SK-N-MC (cell line): ENCODE results near the gene AQP12A.

Experiments
- DNase-seq: peaks from one replicate; pipeline ENCODE4 v3.0.0-alpha.2; 2011; ENCODE audit warnings: low read depth, low spot score
- H3K27ac ChIP-seq: fragments of 200-600 bp; sonication (generic); 2 replicates; pipeline ENCODE4 v1.5.1; 2016; ENCODE audit warnings: mixed run types
- H3K36me3 ChIP-seq: fragments of 200-600 bp; sonication (generic); 2 replicates; pipeline ENCODE4 v1.6.1; 2017; ENCODE audit warnings: antibody characterized with exemption, low read length, mixed read lengths; ENCODE audit not compliant: insufficient read depth
- H3K4me3 ChIP-seq: fragments of 200-600 bp; sonication (generic); 2 replicates; pipeline ENCODE4 v1.5.1; 2016
- H3K9ac ChIP-seq: fragments of 200-600 bp; sonication (generic); 2 replicates; pipeline ENCODE4 v1.8.0; 2017; ENCODE audit warnings: mixed run types, mixed read lengths; ENCODE audit not compliant: insufficient read length
- H3K9me3 ChIP-seq: fragments of 200-600 bp; sonication (generic); 2 replicates; pipeline ENCODE4 v1.6.1; 2017; ENCODE audit warnings: low read depth, mild to moderate bottlenecking, antibody characterized with exemption, low read length, moderate library complexity, mixed read lengths
- EZH2 ChIP-seq: fragments of 200-600 bp; sonication (generic); IDR thresholded peaks from one replicate; pipeline ENCODE4 v1.6.1; 2017; ENCODE audit warnings: antibody characterized with exemption
- FOXP2 ChIP-seq: optimal IDR thresholded peaks from 2 replicates; pipeline ENCODE3; 2011; ENCODE audit warnings: mild to moderate bottlenecking, moderate library complexity; ENCODE audit not compliant: insufficient read depth; ENCODE audit errors: extremely low read length, control extremely low read depth
- POLR2AphosphoS5 ChIP-seq: IDR thresholded peaks from 2 replicates; pipeline ENCODE4 v1.6.1; 2012; ENCODE audit warnings: mild to moderate bottlenecking, low read depth, low read length, borderline replicate concordance

AQP12A gene

GRCh38 chr2:240725266-240725665, 33.6 kb downstream of the AQP12A start:
- H3K9ac ChIP-seq = no peak overlapping the region
- H3K4me3 ChIP-seq = no peak overlapping the region
- no peaks in the 10 kb centered on the region for H3K36me3 ChIP-seq
- no peak overlapping the region for H3K27ac ChIP-seq
- no peak for TF ChIP-seq POLR2AphosphoS5
- TF ChIP-seq EZH2 = no peak
- TF ChIP-seq FOXP2 = no peak
- DNase-seq = no peak
- H3K9me3 ChIP-seq = no peaks in the 10 kb centered on the region

GRCh38 chr2:240725671-240726070, 34.0 kb downstream of the AQP12A start:
- Histone ChIP-seq H3K27ac (no peak overlapping the region), H3K9ac (no peak overlapping the region), H3K36me3 (no peaks in the 10 kb centered on the region)

GRCh38 chr2:240726876-240727275, 35.2 kb downstream of the AQP12A start:
- Histone ChIP-seq H3K36me3 (no peaks in the 10 kb centered on the region), H3K27ac (no peak overlapping the region), H3K9me3 (no peaks in the 10 kb centered on the region), H3K9ac (no peak overlapping the region), H3K4me3 (no peak overlapping the region)
- TF ChIP-seq EZH2 = no peak
- no peak for TF ChIP-seq FOXP2
- TF ChIP-seq POLR2AphosphoS5 = no peak
- no peak for DNase-seq

More at GRCh38 chr2:240725671-240726070, 34.0 kb downstream of the AQP12A start:
- H3K4me3 ChIP-seq = no peak overlapping the region
- DNase-seq = no peak
- no peaks in the 10 kb centered on the region for H3K9me3 ChIP-seq
- no peak for TF ChIP-seq EZH2
- TF ChIP-seq FOXP2 = no peak
- no peak for TF ChIP-seq POLR2AphosphoS5

- H3K36me3 ChIP-seq = no peaks in the 10 kb centered on the region
- H3K9me3 ChIP-seq = no peaks in the 10 kb centered on the region
- TF ChIP-seq FOXP2 (no peak), POLR2AphosphoS5 (no peak), EZH2 (no peak)
- H3K4me3 ChIP-seq = no peak overlapping the region
- DNase-seq = no peak
- no peak overlapping the region for H3K9ac ChIP-seq
- H3K27ac ChIP-seq = no peak overlapping the region
Observed at GRCh38 chr2:240727439-240727838, 35.8 kb downstream of the AQP12A start.

GRCh38 chr2:240727913-240728312, 36.2 kb downstream of the AQP12A start:
- Histone ChIP-seq H3K27ac (no peak overlapping the region), H3K4me3 (no peak overlapping the region), H3K36me3 (no peaks in the 10 kb centered on the region), H3K9me3 (no peaks in the 10 kb centered on the region), H3K9ac (no peak overlapping the region)
- no peak for DNase-seq
- TF ChIP-seq EZH2 (no peak), FOXP2 (no peak), POLR2AphosphoS5 (no peak)

- no peak for DNase-seq
- H3K27ac ChIP-seq = no peak overlapping the region
- no peak overlapping the region for H3K9ac ChIP-seq
- no peaks in the 10 kb centered on the region for H3K9me3 ChIP-seq
- no peak overlapping the region for H3K4me3 ChIP-seq
- no peaks in the 10 kb centered on the region for H3K36me3 ChIP-seq
- TF ChIP-seq EZH2 = no peak
- TF ChIP-seq POLR2AphosphoS5 = no peak
- no peak for TF ChIP-seq FOXP2
Observed at GRCh38 chr2:240728361-240728760, 36.7 kb downstream of the AQP12A start.

GRCh38 chr2:240728827-240729226, 37.2 kb downstream of the AQP12A start:
- Histone ChIP-seq H3K27ac (no peak overlapping the region), H3K9ac (no peak overlapping the region), H3K36me3 (no peaks in the 10 kb centered on the region), H3K4me3 (no peak overlapping the region), H3K9me3 (no peaks in the 10 kb centered on the region)
- DNase-seq = no peak
- TF ChIP-seq POLR2AphosphoS5 (no peak), EZH2 (no peak), FOXP2 (no peak)

- no peak overlapping the region for H3K9ac ChIP-seq
- TF ChIP-seq POLR2AphosphoS5 (no peak), FOXP2 (no peak), EZH2 (no peak)
- no peak overlapping the region for H3K4me3 ChIP-seq
- H3K9me3 ChIP-seq = no peaks in the 10 kb centered on the region
- H3K27ac ChIP-seq = no peak overlapping the region
- no peaks in the 10 kb centered on the region for H3K36me3 ChIP-seq
- no peak for DNase-seq
Observed at GRCh38 chr2:240730501-240731177, 39.0 kb downstream of the AQP12A start.

GRCh38 chr2:240731178-240731545, 39.5 kb downstream of the AQP12A start:
- H3K9me3 ChIP-seq = no peaks in the 10 kb centered on the region
- H3K36me3 ChIP-seq = no peaks in the 10 kb centered on the region
- DNase-seq = no peak
- TF ChIP-seq EZH2 (no peak), POLR2AphosphoS5 (no peak), FOXP2 (no peak)
- H3K4me3 ChIP-seq = no peak overlapping the region
- H3K27ac ChIP-seq = no peak overlapping the region
- H3K9ac ChIP-seq = no peak overlapping the region
